GM12878 (cell line): ENCODE data around the gene PDHA1. TPM values are rescaled to one million over a fixed set of nuclear protein-coding genes. Genes with fewer than 3 reads are reported as not detected.

Experiments
- ATAC-seq: fragments of 200-7000 bp; cut with Tn5 transposase; 3 replicates; pipeline ENCODE4 v1.9.1; 2020; ENCODE audit warnings: mild to moderate bottlenecking, moderate library complexity
- BruUV-seq: library from RNA; stranded (reverse); fragments of 400-500 nt; replicated peaks from 2 replicates; lab custom pipeline; 2021; lab: Mats Ljungman, UMichigan
- CTCF ChIA-PET: fragments of 300-600 bp; sonication (Branson Sonifier 250); formaldehyde crosslinking; extraction: SDS; loops from one replicate; lab custom pipeline; 2021; ENCODE audit warnings: inconsistent platforms; lab: Yijun Ruan, JAX
- POLR2A ChIA-PET: fragments of 350-600 bp; formaldehyde crosslinking; extraction: SDS; loops from one replicate; lab custom pipeline; 2021; ENCODE audit warnings: inconsistent platforms; lab: Charles Lee
- RAD21 ChIA-PET: fragments of 300-600 bp; sonication (Branson Sonifier 250); formaldehyde crosslinking; loops from one replicate; lab custom pipeline; 2023; ENCODE audit warnings: antibody characterized with exemption; ENCODE audit not compliant: unreplicated experiment; lab: Charles Lee
- SMC1A ChIA-PET: fragments of 300-600 bp; sonication (Branson Sonifier 250); formaldehyde crosslinking; loops from one replicate; lab custom pipeline; 2023; ENCODE audit not compliant: unreplicated experiment, uncharacterized antibody; lab: Charles Lee
- DNase-seq: peaks from one replicate; pipeline ENCODE4 v3.0.0-alpha.2; 2011; ENCODE audit warnings: low read depth, low spot score
- FAIRE-seq: peaks from 3 replicates; lab custom pipeline; 2011; peaks lifted over from hg19 to GRCh38; lab: Jason Lieb, UNC
- H2AFZ ChIP-seq: 2 replicates; pipeline ENCODE4 v1.6.0; 2011; ENCODE audit warnings: low read depth, low read length, control low read depth; ENCODE audit not compliant: control insufficient read depth
- H3K27ac ChIP-seq: 2 replicates; pipeline ENCODE4 v1.5.1; 2011; ENCODE audit warnings: control low read depth; ENCODE audit not compliant: control insufficient read depth, insufficient read depth
- H3K27me3 ChIP-seq, 2 experiments: replicated peaks in 1 of 2; 2 replicates each; pipeline versions ENCODE4 v1.6.0 to v1.6.1; 2011; ENCODE audit warnings: low read length in 1 of 2; ENCODE audit not compliant: control insufficient read depth in 2 of 2, insufficient read depth in 2 of 2
- H3K36me3 ChIP-seq, 2 experiments: 2 replicates each; pipeline ENCODE4 v1.5.1; 2011; ENCODE audit warnings: low read length in 1 of 2; ENCODE audit not compliant: control insufficient read depth in 2 of 2, insufficient read depth in 2 of 2
- H3K4me1 ChIP-seq: 2 replicates; pipeline ENCODE4 v1.6.1; 2011; ENCODE audit warnings: mild to moderate bottlenecking, low read length, moderate library complexity, mixed read lengths; ENCODE audit not compliant: control insufficient read depth, insufficient read depth
- H3K4me2 ChIP-seq: 2 replicates; pipeline ENCODE4 v1.6.0; 2011; ENCODE audit warnings: control low read depth; ENCODE audit not compliant: control insufficient read depth, insufficient read depth
- H3K4me3 ChIP-seq: fragments of 200-600 bp; sonication (generic); 2 replicates; pipeline ENCODE4 v1.5.1; 2016
- H3K79me2 ChIP-seq: 2 replicates; pipeline ENCODE4 v1.6.0; 2011; ENCODE audit warnings: low read length; ENCODE audit not compliant: control insufficient read depth, insufficient read depth
- H3K9ac ChIP-seq: 2 replicates; pipeline ENCODE4 v1.8.0; 2011; ENCODE audit warnings: low read length, control low read depth, mixed read lengths; ENCODE audit not compliant: control insufficient read depth, insufficient read depth
- H3K9me3 ChIP-seq: replicated peaks from 3 replicates; pipeline ENCODE4 v1.5.1; 2011; ENCODE audit warnings: mild to moderate bottlenecking, low read length; ENCODE audit not compliant: control insufficient read depth, insufficient read depth
- H4K20me1 ChIP-seq: 2 replicates; pipeline ENCODE4 v1.6.0; 2011; ENCODE audit not compliant: control insufficient read depth, insufficient read depth
- ATF7 ChIP-seq: fragments of 450-650 bp; IDR thresholded peaks from 2 replicates; pipeline ENCODE4 v1.6.1; 2016; ENCODE audit warnings: low read depth, mild to moderate bottlenecking
- BCLAF1 ChIP-seq: fragments of 450-650 bp; IDR thresholded peaks from 2 replicates; pipeline ENCODE4 v1.6.1; 2017; ENCODE audit warnings: antibody characterized with exemption, mild to moderate bottlenecking, moderate library complexity
- BHLHE40 ChIP-seq, 2 experiments: fragments of 450-650 bp in 1 of 2; IDR thresholded peaks; 2 replicates each; pipeline ENCODE4 v1.6.1; 2011 to 2017; ENCODE audit warnings: low read depth in 2 of 2, borderline replicate concordance in 1 of 2, improper control_type of control experiment in 1 of 2, low read length in 1 of 2, mild to moderate bottlenecking in 1 of 2
- CBFB ChIP-seq: IDR thresholded peaks from 2 replicates; pipeline ENCODE4 v1.6.1; 2016; ENCODE audit warnings: antibody characterized with exemption, low read depth
- CHD1 ChIP-seq: IDR thresholded peaks from 2 replicates; pipeline ENCODE4 v1.6.1; 2012; ENCODE audit warnings: low read depth, low read length, improper control_type of control experiment
- CHD4 ChIP-seq: fragments of 200-600 bp; sonication (generic); IDR thresholded peaks from 2 replicates; pipeline ENCODE4 v1.6.1; 2016; ENCODE audit warnings: mild to moderate bottlenecking
- FOS ChIP-seq: IDR thresholded peaks from 3 replicates; pipeline ENCODE4 v1.6.1; 2011; ENCODE audit warnings: borderline replicate concordance; ENCODE audit not compliant: insufficient read length; ENCODE audit errors: extremely low read depth
- HDAC2 ChIP-seq: fragments of 200-600 bp; sonication (generic); IDR thresholded peaks from 2 replicates; pipeline ENCODE4 v1.6.1; 2017
- HDAC6 ChIP-seq: fragments of 200-600 bp; sonication (generic); IDR thresholded peaks from one replicate; pipeline ENCODE4 v1.8.0; 2017; ENCODE audit warnings: antibody characterized with exemption; ENCODE audit not compliant: unreplicated experiment
- NR2C1 ChIP-seq: fragments of 450-650 bp; IDR thresholded peaks from 2 replicates; pipeline ENCODE4 v1.6.1; 2017; ENCODE audit warnings: antibody characterized with exemption, mild to moderate bottlenecking, moderate library complexity
- RAD51 ChIP-seq: fragments of 450-650 bp; IDR thresholded peaks from 2 replicates; pipeline ENCODE4 v1.6.1; 2016; ENCODE audit warnings: moderate library complexity, mild to moderate bottlenecking, inconsistent platforms
- RBBP5 ChIP-seq: fragments of 200-600 bp; sonication (generic); conservative IDR thresholded peaks from 2 replicates; pipeline ENCODE4 v1.6.1; 2016
- ZNF687 ChIP-seq: fragments of 450-650 bp; IDR thresholded peaks from 2 replicates; pipeline ENCODE4 v1.6.1; 2017; ENCODE audit warnings: mild to moderate bottlenecking, moderate library complexity
- WGBS: methylation state at CpG from one replicate; pipeline ENCODE4 v1.1.6; 2016; ENCODE audit warnings: low lambda C conversion rate; ENCODE audit not compliant: insufficient replicate concordance, insufficient coverage; ENCODE audit errors: missing lambda C conversion rate; 5-methylcytosine and 5-hydroxymethylcytosine counted together
- in situ Hi-C: fragments of 300-500 bp; cut with MboI; formaldehyde crosslinking; loops from 9 replicates; pipeline ENCODE4 v1.14.3; 2018; ENCODE audit warnings: mixed read lengths
- intact Hi-C: fragments of 100-400 bp; cut with micrococcal nuclease; formaldehyde crosslinking; loops from one replicate; pipeline ENCODE4 v1.14.2; 2022; ENCODE audit not compliant: unreplicated experiment
- polyA plus RNA-seq, 11 experiments: library from polyadenylated mRNA; depleted of rRNA in 4 of 11; unstranded in 6 of 11; stranded (reverse) in 5 of 11; fragments of >200 nt; fragmentation: Nextera tagmentation in 4 of 11; fragmentation: Illumina TruSeq in 1 of 11; extraction: Ambion mirVana in 4 of 11; extraction: Trizol in 1 of 11; gene quantifications; 1 replicate in 1 of 11; 2 replicates in 10 of 11; pipeline versions ENCODE4 v1.2.1 to v1.2.3, GENCODE V29; 2011 to 2016; ENCODE audit warnings: inconsistent platforms in 2 of 11, missing spikeins in 2 of 11, low read depth in 1 of 11
- total RNA-seq, 4 experiments: library from RNA; depleted of rRNA in 3 of 4; stranded (reverse); fragments of >200 nt in 3 of 4; fragmentation: Illumina TruSeq in 1 of 4; extraction: Trizol in 1 of 4; gene quantifications; 2 replicates each; pipeline versions ENCODE4 v1.2.1 to v1.2.3, GENCODE V29; 2013 to 2021

Gene PDHA1
- total and polyA plus RNA-seq, 10 of the 15 experiments (the other 5 are each of a cell fraction or from before 2014, with no cell fraction given), result 175 to 370 (median 270) TPM

GRCh38 chrX:19343535-19344408, at the start of gene PDHA1 (continued):
- TF ChIP-seq BCLAF1 (no peak), RBBP5 (no peak), BHLHE40 (IDR thresholded peaks at IDR 0.05; ENCODE audit: borderline replicate concordance in 1 of 2, low read depth in 2 of 2, low read length in 1 of 2) (peak in 1 of 2 experiments; percentile 65; a peak in 1 of 4 replicates)

- intact Hi-C loops (no loop called here), in situ Hi-C loops (no loop called here)
- H3K9me3 ChIP-seq, result no peaks in the 10 kb centered on the region
- no peaks in the 10 kb centered on the region for H3K4me1 ChIP-seq
- H2AFZ ChIP-seq, result no peak overlapping the region
- no peaks in the 10 kb centered on the region for H3K27me3 ChIP-seq
- 16% methylated on average over 10 of the region's 10 CpGs for WGBS
- FAIRE-seq (no peak), DNase-seq (no peak), ATAC-seq (no peak)
- no peaks in the 10 kb centered on the region for H3K36me3 ChIP-seq
- no peaks in the 10 kb centered on the region for H3K79me2 ChIP-seq
- no peak overlapping the region for H3K4me2 ChIP-seq
- ChIA-PET POLR2A (no interaction called here), CTCF (no interaction called here), SMC1A (no interaction called here), RAD21 (no interaction called here)
- H3K9ac ChIP-seq, result no peak overlapping the region
- H3K27ac ChIP-seq, result no peak overlapping the region
- H3K4me3 ChIP-seq, result no peak overlapping the region
- no TSS peak for BruUV-seq
- no peaks in the 10 kb centered on the region for H4K20me1 ChIP-seq
- no peak for TF ChIP-seq CBFB
- TF ChIP-seq CHD1, result no peak
- no peak for TF ChIP-seq HDAC2
- no peak for TF ChIP-seq ZNF687
- TF ChIP-seq HDAC6, result no peak
- TF ChIP-seq CHD4, result no peak
- no peak for TF ChIP-seq FOS
- TF ChIP-seq RAD51, result no peak
- no peak for TF ChIP-seq ATF7
- no peak for TF ChIP-seq NR2C1
These were observed 40.4 kb upstream of the PDHA1 start for GRCh38 chrX:19303256-19303880.
